Measurements from ENCODE around the gene LRRC3.
A peak's percentile ranks its signal among the peaks of the same experiment; 100 is the strongest.

The LRRC3 gene

DNA sequence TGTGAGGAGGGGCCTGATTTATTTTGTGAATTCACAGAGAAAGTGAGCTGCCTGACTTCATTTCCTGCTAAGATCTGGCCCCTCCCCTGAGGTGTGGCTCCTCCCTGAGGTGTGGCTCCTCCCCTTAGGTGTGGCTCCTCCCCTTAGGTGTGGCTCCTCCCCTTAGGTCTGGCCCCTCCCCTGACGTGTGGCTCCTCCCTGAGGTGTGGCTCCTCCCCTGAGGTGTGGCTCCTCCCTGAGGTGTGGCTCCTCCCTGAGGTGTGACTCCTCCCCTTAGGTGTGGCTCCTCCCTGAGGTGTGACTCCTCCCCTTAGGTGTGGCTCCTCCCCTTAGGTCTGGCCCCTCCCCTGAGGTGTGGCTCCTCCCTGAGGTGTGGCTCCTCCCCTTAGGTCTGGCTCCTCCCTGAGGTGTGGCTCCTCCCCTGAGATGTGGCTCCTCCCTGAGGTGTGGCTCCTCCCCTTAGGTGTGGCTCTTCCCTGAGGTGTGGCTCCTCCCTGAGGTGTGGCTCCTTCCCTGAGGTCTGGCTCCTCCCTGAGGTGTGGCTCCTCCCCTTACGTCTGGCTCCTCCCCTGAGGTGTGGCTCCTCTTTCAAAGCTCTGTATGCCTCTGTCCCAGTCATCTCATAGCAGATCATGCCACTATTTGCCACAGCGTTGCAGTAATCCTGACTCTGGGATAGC, 26.9 kb upstream of the LRRC3 start:
- Histone ChIP-seq H3K4me1 (ENCODE audit: low read length) (no peaks in the 10 kb centered on the region), H3F3A (ENCODE audit: insufficient read depth, low read length) (peaks cover 9% of the 10 kb centered on the region; the same call in 1 of the 2 replicates), H3K9me2 (replicated peaks; ENCODE audit: insufficient read depth, low read length) (no peaks in the 10 kb centered on the region), H3K36me3 (replicated peaks; ENCODE audit: insufficient read depth, low read length) (no peaks in the 10 kb centered on the region), H3K27me3 (replicated peaks; ENCODE audit: insufficient read depth, low read length) (peaks cover 63% of the 10 kb centered on the region), H2AFZ (ENCODE audit: low read length) (no peak overlapping the region), H3K9me3 (replicated peaks; ENCODE audit: insufficient read depth, low read length) (no peaks in the 10 kb centered on the region; the same call in 1 of the 2 replicates), H3K4me2 (ENCODE audit: low read depth, low read length) (no peak overlapping the region), H3K79me2 (ENCODE audit: low read length) (no peaks in the 10 kb centered on the region), H3K27ac (ENCODE audit: low read length) (no peak overlapping the region), H3K9ac (ENCODE audit: low read length) (no peak overlapping the region), H3K4me3 (ENCODE audit: low read length) (no peak overlapping the region), H4K20me1 (ENCODE audit: insufficient read depth, low read length) (no peaks in the 10 kb centered on the region)
- no peak for TF ChIP-seq EZH2 (optimal IDR thresholded peaks at IDR 0.05; ENCODE audit: low read depth, low read length)
- TF ChIP-seq, protein P1, sequence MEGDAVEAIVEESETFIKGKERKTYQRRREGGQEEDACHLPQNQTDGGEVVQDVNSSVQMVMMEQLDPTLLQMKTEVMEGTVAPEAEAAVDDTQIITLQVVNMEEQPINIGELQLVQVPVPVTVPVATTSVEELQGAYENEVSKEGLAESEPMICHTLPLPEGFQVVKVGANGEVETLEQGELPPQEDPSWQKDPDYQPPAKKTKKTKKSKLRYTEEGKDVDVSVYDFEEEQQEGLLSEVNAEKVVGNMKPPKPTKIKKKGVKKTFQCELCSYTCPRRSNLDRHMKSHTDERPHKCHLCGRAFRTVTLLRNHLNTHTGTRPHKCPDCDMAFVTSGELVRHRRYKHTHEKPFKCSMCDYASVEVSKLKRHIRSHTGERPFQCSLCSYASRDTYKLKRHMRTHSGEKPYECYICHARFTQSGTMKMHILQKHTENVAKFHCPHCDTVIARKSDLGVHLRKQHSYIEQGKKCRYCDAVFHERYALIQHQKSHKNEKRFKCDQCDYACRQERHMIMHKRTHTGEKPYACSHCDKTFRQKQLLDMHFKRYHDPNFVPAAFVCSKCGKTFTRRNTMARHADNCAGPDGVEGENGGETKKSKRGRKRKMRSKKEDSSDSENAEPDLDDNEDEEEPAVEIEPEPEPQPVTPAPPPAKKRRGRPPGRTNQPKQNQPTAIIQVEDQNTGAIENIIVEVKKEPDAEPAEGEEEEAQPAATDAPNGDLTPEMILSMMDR (IDR thresholded peaks at IDR 0.05; ENCODE audit: low read length): no peak
- TF ChIP-seq EZH2phosphoT487 (IDR thresholded peaks at IDR 0.05; ENCODE audit: low read length): no peak
- peak; percentile 82 for DNase-seq

DNA sequence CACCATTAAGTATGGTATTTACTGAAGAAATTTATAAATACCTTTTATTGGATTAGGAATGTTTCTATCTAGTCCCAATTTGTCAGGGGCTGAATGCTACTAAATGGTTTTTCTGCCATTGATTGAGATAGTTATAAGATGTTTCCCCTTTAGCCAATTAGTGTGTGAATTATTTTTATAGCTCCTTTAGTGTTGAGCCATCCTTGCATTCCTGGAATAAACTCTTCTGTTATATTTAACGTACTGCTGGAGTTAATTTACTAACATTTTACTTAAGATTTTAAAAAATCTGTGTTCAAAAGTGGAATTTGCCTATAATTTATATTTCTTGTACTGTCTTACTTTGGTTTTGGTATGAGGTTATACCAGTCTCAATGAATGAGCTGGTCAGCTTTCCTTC, 25.4 kb upstream of the LRRC3 start:
- no peaks in the 10 kb centered on the region for H3K4me1 ChIP-seq (ENCODE audit: low read length)
- no peak for DNase-seq
- no peaks in the 10 kb centered on the region for H3K36me3 ChIP-seq (replicated peaks; ENCODE audit: insufficient read depth, low read length)
- no peak overlapping the region for H3K27ac ChIP-seq (ENCODE audit: low read length)
- TF ChIP-seq, protein P1 (IDR thresholded peaks at IDR 0.05; ENCODE audit: low read length): no peak
- TF ChIP-seq EZH2phosphoT487 (IDR thresholded peaks at IDR 0.05; ENCODE audit: low read length) (no peak), EZH2 (optimal IDR thresholded peaks at IDR 0.05; ENCODE audit: low read depth, low read length) (no peak)
- peaks cover 9% of the 10 kb centered on the region; the same call in 1 of the 2 replicates for H3F3A ChIP-seq (ENCODE audit: insufficient read depth, low read length)
- no peaks in the 10 kb centered on the region for H4K20me1 ChIP-seq (ENCODE audit: insufficient read depth, low read length)
- H3K9me2 ChIP-seq (replicated peaks; ENCODE audit: insufficient read depth, low read length): no peaks in the 10 kb centered on the region
- peaks cover 63% of the 10 kb centered on the region for H3K27me3 ChIP-seq (replicated peaks; ENCODE audit: insufficient read depth, low read length)
- no peak overlapping the region for H3K4me2 ChIP-seq (ENCODE audit: low read depth, low read length)
- H3K9me3 ChIP-seq (replicated peaks; ENCODE audit: insufficient read depth, low read length): no peaks in the 10 kb centered on the region; the same call in 1 of the 2 replicates
- H2AFZ ChIP-seq (ENCODE audit: low read length): no peak overlapping the region
- H3K79me2 ChIP-seq (ENCODE audit: low read length): no peaks in the 10 kb centered on the region
- H3K4me3 ChIP-seq (ENCODE audit: low read length): no peak overlapping the region
- no peak overlapping the region for H3K9ac ChIP-seq (ENCODE audit: low read length)

DNA sequence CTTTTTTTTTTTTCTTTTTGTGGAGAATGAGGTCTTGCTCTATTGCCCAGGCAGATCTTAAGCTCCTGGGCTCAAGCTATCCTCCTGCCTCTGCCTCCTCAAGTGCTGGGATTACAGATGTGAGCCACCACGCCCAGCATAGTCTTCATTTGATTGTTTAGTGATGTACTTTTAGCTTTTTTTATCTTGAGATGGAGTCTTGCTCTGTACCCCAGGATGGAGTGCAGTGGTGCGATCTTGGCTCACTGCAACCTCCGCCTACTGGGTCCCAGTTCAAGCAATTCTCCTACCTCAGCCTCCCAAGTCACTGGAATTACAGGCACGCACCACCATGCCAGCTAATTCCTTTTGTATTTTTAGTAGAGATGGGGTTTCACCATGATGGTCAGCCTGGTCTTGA, 24.0 kb upstream of the LRRC3 start:
- Histone ChIP-seq H3K9ac (ENCODE audit: low read length) (no peak overlapping the region), H3K36me3 (replicated peaks; ENCODE audit: insufficient read depth, low read length) (no peaks in the 10 kb centered on the region), H2AFZ (ENCODE audit: low read length) (no peak overlapping the region), H3K27ac (ENCODE audit: low read length) (no peak overlapping the region), H4K20me1 (ENCODE audit: insufficient read depth, low read length) (no peaks in the 10 kb centered on the region), H3K4me2 (ENCODE audit: low read depth, low read length) (no peak overlapping the region), H3K79me2 (ENCODE audit: low read length) (no peaks in the 10 kb centered on the region), H3K9me3 (replicated peaks; ENCODE audit: insufficient read depth, low read length) (no peaks in the 10 kb centered on the region; the same call in 1 of the 2 replicates), H3K4me1 (ENCODE audit: low read length) (no peaks in the 10 kb centered on the region), H3K27me3 (replicated peaks; ENCODE audit: insufficient read depth, low read length) (peaks cover 66% of the 10 kb centered on the region), H3K9me2 (replicated peaks; ENCODE audit: insufficient read depth, low read length) (no peaks in the 10 kb centered on the region), H3K4me3 (ENCODE audit: low read length) (no peak overlapping the region), H3F3A (ENCODE audit: insufficient read depth, low read length) (peaks cover 9% of the 10 kb centered on the region; the same call in 1 of the 2 replicates)
- DNase-seq: no peak
- TF ChIP-seq, protein P1 (IDR thresholded peaks at IDR 0.05; ENCODE audit: low read length): no peak
- TF ChIP-seq EZH2 (optimal IDR thresholded peaks at IDR 0.05; ENCODE audit: low read depth, low read length): no peak
- no peak for TF ChIP-seq EZH2phosphoT487 (IDR thresholded peaks at IDR 0.05; ENCODE audit: low read length)

Data from MM.1S (cell line).